Right ventricle myocardium superior (tissue), 1 donor: Measurements from ENCODE around the gene ACAD9. TPM values are rescaled to one million over a fixed set of nuclear protein-coding genes. Genes with fewer than 3 reads are reported as not detected.
"Not testable (repeated sequence)": the region's sequence is repeated elsewhere in the genome, so short reads cannot be mapped to it uniquely, and the experiment has no call there.

Source experiments
- ATAC-seq: fragments of 200-7000 bp; cut with Tn5 transposase; one replicate; pipeline ENCODE4 v1.9.1; 2020; ENCODE audit warnings: mild to moderate bottlenecking; ENCODE audit not compliant: poor library complexity
- DNase-seq: peaks from one replicate; pipeline ENCODE4 v3.0.0-alpha.2; 2020
- intact Hi-C: fragments of 100-400 bp; cut with DNase I; formaldehyde crosslinking; loops from one replicate; pipeline ENCODE4 v1.11.2; 2022
- total RNA-seq: library from RNA; stranded (reverse); fragmentation: NEBNext Ultra II Directional; extraction: Animal tissue kit (Norgen Biotek cat#: 25700); gene quantifications from one replicate; pipeline ENCODE4 v1.2.1, GENCODE V29; 2021
- donor health status: DM: no; HTN: yes; CAD: no; lungs with severe emphysema.

ACAD9 gene
- total RNA-seq, 1 donor from 2014 or later, result 46.6 TPM

DNA sequence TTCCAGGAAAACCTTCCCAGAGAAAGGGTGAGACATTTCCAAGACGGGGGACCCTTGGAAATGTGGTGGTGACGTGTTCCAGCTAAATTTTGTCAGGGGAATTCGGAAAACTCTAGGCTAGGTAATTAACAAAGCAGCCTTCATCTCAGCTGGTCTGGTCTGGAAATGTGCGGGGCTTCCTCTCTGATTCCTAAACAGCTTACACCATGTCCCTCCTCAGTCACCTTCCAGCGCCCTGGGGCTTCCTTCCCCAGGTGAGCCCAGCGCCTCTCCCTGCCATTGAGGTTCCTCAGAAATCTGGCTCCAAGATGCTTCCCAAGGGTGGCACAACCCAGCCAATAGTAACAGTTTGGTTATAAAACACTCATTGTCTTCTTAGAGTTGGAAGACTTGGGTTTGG, 571 bp downstream of the ACAD9 start:
- ATAC-seq (no peak), DNase-seq (no peak)
- intact Hi-C loops, result no loop called here

DNA sequence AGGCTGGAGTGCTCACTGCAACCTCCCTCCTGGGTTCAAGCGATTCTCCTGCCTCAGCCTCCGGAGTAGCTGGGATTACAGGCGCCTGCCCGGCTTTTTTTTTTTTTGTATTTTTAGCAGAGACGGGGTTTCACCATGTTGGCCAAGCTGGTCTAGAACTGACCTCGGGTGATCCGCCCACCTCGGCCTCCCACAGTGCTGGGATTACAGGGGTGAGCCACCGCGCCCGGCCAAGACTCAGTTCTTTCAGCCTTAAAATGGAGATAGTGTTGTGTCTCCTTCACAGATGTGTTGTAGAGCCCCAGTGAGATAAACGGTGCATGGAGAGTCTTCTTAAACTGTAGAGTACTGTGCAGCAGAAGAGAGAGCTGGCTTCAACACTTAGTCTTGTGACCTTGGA, 1.0 kb downstream of the ACAD9 start:
- DNase-seq, ATAC-seq, intact Hi-C loops: not testable (repeated sequence)

DNA sequence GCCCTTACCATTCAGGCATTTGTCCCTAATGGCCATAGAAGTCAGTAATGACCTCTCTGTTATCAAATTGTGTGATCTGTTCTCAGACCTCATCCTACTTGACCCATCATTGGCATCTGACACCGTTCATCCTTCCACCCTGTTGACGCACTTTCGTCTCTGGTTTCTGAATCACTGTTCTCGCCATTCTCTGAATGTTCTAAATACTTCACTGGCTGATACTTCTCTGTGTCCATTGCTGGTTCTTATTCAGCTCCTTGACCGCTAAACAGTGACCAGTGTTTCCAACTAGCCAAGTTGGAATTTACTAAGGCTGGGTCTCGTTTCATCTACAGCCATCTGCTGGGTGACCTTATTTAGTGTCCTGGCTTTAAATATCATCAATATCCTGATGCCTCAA, 2.2 kb downstream of the ACAD9 start:
- intact Hi-C loops, result no loop called here
- ATAC-seq (no peak), DNase-seq (no peak)

DNA sequence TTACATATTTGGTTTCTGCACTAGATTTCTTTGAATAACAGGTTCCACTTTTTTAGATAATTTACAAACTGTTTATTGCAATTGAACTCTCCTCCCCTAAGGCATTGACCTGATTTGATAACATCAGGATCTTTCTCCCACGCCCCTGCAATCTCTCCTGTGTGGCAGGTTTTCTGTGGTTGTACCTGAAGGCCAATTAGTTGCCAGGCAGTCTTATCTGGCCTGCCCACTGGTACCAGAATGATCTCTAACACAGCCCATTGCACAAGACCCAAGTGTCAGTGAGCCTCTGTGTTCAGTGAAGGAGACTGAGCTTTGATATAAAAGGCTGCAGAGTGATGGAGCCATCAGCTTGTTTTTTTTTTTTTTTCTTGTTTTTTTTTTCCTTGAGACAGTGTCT, 3.3 kb downstream of the ACAD9 start:
- ATAC-seq (no peak), DNase-seq (no peak)
- intact Hi-C loops, result no loop called here

DNA sequence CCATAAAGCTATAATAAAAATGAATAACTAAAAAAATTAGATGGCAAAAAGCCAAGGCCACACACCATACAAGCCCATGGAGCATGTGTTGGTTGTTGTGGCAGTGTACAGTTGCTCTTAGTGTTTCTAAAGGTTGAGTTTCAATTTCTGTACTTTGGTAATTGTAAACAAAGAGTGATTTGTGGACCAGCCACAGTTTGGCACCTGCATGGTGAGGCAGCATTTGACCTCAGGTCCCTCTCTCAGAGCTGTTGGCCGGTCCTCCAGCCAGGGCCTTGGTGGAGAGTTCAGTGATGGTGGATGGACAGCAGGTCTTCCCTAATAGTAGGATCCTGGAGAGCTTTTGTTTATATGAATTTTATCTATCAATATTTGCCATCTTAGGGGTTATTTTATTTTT, 5.6 kb downstream of the ACAD9 start:
- ATAC-seq (no peak), DNase-seq (no peak)
- intact Hi-C loops, result no loop called here

DNA sequence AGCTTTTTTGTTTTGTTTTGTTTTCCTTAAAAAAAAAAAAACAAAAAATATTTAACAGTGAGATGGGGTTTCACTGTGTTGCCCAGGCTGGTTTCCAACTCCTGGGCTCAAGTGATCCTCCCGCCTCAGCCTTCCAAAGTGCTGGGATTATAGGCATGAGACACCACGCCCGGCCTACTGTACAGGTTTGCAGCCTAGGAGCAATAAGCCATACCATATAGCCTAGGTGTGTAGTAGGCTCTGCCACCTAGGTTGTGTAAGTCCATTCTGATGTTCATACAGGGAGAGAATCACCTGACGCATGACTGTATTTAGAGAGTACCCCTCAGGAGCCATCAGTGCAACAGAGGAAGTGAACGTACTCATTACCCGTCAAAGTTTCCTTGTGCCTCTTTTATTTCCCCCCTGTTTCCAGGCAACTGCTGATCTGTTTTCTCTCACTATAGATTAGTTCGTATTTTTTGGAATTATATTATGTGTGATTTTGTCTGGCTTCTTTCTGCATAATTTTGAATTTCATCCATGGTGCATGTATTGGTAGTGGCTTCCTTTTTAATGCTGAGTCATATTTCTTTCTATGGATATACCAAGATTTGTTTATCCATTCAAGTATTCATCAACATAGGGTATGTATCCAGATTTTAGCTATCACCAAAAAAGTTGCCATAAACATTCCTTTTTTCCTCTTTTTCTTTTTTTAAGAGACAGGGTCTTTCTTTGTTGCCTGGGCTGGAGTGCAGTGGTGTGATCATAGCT, 9.9 kb downstream of the ACAD9 start:
- intact Hi-C loops, result no loop called here
- no peak for DNase-seq
- no peak for ATAC-seq

DNA sequence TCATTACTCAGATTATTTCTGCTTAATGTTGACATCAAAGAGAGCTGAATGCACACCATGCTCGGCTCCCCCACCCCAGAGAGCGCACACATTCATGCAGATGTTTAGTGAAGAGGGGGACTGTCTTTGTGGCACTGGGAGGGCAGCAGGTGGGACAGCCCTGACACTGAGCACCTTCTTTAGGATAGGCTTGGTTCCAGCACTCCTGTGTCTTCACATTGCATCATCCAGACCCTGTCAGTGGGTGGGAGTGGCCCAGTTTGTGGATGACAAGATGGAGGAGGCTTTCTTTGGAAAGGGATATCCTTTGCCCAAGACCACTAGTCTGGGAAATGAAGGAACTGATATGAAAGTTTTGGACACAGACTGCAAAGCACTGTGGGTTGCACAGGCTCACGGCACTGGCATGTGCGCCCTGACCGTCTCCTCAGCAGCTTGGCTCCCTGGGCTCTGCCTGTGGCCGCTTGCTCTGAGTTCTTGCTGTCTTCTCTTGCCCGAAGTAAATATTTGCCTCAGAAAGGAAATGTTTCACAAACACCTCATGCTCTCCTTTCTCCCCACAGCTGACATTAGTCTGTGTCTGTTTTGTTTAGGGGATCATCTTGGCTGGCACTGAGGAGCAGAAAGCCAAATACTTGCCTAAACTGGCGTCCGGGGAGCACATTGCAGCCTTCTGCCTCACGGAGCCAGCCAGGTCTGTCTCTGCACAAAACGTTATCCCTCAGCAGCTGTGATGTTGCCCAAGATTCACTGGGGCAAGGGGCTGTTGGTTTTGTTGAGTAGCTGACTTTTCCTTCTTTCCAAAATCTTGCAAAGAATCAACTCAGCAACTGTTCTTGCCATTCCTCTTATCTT, 16.6 kb downstream of the ACAD9 start:
- peak; percentile 32 for ATAC-seq
- no peak for DNase-seq
- intact Hi-C loops, result no loop called here

DNA sequence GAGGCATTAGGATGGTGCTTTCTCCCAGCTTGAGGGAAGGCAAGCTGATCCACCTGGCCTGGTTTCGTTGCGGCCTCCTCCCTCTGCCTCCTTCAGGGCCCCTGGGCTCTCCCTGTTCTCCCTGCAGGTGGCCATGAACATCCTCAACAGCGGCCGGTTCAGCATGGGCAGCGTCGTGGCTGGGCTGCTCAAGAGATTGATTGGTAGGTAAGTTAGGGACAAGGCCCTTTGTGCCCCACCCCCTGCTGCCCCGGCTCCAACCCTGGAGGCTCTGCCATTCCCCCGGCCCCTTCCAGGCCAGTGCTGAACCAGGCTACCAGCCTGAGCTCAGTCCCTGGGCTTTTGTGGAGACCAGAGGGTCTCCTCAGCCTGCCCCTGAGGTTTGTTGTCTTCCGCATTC, 23.0 kb downstream of the ACAD9 start:
- ATAC-seq (no peak), DNase-seq (no peak)
- intact Hi-C loops, result no loop called here

DNA sequence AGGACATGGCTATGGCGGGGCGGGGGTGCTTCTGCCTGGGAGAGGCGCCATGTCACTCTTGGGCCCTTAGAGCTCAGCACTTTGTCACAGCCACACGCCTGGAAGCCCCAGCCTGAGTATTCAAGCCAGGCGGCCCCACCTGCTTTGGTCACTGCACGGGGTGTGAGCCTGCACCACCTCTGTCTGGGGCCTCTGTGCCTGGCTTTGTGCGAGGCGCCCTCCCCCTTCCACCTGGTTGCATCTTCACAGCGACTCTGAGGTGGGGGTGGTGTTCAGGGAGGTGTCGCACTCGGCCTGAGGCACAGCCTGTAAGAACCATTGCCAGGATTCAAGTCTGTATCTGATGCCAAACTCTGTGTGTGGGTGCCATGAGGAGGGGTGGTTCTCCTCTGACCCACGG, 24.1 kb downstream of the ACAD9 start:
- intact Hi-C loops, result no loop called here
- ATAC-seq (no peak), DNase-seq (no peak)

DNA sequence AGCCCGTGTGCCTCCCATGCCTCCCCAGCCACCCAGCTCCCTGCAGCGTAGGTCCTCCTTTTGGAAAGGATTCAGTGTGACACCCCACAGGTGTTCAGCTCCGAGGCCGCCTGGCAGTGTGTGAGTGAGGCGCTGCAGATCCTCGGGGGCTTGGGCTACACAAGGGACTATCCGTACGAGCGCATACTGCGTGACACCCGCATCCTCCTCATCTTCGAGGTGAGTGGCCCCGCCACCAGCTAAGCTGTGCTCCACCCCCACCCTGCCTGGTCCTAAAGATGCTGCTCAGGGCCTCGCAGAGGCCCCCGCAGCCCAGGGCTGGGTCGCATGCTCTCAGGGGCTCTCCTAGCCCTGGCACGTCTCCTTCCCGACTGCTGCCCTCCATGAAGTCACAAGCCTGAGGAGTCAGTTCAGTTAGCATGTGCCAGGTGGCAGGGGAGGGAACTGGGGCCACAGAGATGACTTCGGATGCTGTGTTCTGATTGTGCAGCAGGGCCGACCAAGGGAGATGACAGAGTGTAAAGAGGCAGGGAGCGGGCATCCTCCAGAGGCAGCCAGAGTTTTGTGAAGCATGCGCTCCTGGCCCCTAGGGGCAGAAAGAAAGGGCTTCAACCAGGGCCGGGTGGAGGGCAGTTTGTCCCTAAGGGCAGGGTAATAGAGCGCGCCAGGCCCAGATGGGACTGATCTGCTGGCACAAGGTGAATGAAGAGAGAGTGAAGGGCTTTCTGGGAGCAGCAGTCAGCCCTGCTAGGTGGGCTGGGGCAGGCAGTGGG, 26.8 kb downstream of the ACAD9 start:
- no peak for DNase-seq
- ATAC-seq, result no peak

DNA sequence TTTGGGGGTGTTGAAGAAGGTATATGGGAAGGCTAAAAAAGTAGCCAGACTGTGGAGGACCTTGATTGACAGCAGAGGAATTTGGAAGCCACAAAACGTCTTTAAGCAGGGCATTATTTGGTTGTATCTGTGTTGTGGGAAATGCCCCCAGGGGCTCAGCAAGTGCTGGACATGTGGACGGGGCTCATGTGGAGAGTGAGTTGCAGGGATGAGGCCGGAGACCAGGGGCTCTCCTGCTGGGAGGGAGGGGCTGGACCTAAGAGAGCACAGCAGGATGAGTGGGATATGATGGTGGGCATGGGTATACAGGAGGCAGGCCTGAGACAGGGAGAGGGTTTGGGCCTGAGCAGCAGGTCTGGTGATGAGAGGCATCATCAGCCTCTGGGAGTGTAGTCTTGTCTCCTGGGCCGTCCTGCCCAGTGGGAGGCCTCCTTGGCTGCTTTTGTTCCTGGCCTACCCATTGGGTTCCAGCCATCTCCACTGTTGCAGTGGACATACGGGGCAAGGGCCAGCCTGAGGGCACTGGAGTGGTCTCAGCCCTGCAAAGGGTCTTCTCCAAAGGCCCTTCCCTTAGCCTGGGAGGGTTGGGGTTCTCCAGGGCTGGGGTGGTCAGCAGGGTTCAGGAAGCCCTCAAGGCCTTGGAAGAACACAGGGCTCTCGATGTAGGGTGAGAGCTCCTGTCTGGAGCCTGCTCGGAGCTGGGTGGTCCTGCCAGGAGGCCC, 27.5 kb downstream of the ACAD9 start:
- intact Hi-C loops, result no loop called here
- DNase-seq (no peak), ATAC-seq (no peak)

More for the DNA sequence above, 26.8 kb downstream of the ACAD9 start:
- intact Hi-C loops, result no loop called here

DNA sequence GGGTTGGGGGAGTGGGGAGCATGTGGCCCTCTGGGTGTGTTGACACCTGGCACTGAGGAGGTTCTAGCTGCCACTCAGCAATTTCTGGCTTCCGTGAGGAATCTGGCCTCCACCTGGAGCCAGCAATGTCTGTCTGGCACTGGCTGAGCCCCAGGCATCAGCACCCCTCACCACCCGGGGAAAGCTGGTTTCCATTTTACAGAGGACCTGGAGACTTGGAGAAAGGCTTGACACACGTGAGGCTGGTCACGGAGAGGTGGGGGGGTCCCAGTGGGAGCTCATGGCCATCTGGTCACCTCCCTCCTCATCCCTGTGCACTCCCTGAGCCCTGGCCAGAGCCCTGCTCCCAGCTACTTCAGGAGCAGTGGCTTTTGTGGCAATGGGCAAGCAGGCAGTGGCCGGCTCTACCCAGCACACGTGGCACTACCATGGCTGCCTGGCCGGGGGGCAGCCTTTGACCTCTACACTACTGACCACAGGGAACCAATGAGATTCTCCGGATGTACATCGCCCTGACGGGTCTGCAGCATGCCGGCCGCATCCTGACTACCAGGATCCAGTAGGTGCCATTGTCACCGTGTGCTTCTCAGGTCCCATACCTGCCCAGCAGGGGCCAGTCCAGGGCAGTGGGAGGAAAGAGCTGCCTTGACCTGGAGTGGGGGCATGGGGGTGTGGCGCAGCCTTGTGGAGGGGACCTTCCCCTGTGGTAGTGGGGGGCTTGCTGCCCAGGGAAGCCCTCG, 28.5 kb downstream of the ACAD9 start:
- intact Hi-C loops, result no loop called here
- DNase-seq (no peak), ATAC-seq (no peak)

DNA sequence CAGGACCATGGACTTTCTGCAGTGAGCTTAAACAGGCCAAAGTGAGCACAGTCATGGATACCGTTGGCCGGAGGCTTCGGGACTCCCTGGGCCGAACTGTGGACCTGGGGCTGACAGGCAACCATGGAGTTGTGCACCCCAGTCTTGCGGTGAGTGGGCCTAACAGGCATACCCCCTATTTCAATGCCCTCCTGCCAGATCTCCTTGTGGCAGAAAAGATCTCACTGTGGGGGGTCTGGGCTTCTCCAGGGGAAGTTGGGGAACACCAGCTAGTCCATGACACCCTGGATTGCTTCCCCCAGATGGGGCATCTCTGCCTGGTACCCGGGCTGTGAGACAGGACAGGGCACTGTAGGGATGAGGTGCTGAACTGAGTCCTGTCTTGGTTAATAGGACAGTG, 29.5 kb downstream of the ACAD9 start:
- intact Hi-C loops, result no loop called here
- no peak for ATAC-seq
- no peak for DNase-seq

DNA sequence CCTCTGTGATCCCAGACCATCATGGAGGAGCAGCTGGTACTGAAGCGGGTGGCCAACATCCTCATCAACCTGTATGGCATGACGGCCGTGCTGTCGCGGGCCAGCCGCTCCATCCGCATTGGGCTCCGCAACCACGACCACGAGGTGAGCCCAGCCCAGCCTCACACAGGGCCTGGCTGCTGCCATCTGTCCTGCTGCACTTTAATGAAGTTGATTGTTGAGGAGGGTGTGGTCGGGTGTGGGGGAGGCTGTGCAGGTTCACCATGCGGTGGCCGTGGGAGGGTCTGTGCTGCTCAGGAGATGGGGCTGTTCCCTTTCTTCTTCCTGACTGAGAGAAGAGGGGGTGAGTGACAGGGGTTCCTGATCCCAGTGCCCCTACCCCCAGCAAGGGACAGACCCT, 30.6 kb downstream of the ACAD9 start:
- DNase-seq (no peak), ATAC-seq (no peak)
- intact Hi-C loops, result no loop called here

DNA sequence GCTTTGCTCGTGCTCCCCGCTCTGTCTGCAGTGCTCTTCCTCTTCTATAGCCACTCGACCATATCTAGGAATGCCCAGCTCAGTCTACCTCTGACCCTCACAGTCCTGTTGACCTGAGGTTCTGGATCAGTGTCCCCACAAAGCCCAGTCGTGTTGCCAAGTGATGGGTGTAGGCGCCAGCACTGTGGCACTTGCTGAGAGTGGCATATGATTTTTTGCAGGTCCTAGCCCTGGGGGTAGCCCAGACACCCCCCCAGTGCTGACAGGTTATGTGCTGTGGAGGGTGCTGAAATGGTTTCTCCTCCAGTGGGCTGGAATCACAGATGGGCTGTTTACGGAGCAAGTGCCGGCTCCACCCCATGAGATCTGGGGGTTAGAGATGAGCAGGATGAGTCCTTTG, 32.5 kb downstream of the ACAD9 start:
- ATAC-seq (peak; percentile 81), DNase-seq (peak; percentile 75)
- intact Hi-C loops, result no loop called here

DNA sequence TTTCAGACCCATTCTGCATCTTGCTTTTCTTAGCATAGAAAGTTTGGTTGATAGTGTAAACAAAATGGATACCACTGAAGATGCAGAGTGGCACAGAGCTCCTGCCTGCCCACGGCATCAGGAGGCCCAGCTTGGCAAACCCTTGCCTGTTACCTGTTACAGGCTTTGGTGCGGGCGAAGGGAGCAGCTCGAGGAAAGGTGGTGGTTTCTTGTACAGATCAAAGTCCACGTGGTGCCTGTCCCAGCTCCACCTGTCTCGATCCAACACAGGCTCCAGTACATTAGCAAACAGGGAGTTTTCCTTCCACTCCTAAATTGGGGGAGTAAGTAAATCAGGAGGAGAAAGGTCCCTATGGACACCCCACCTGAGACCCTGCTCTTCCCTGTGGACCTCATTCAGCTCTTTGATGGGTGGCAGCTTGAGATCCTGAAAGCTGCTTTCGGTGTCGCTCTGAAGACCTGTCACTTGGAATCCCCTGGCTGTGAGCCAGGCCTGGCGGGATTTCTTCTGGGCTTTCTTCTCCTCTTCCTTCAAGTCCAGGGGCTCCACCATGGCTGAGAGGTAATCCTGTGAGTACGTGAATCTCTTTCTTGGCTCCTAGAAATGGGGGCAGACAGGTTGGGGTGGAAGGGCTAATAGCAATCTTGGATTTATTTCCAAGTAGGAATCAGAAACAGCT, 35.7 kb downstream of the ACAD9 start:
- ATAC-seq (no peak), DNase-seq (no peak)
- intact Hi-C loops, result no loop called here

DNA sequence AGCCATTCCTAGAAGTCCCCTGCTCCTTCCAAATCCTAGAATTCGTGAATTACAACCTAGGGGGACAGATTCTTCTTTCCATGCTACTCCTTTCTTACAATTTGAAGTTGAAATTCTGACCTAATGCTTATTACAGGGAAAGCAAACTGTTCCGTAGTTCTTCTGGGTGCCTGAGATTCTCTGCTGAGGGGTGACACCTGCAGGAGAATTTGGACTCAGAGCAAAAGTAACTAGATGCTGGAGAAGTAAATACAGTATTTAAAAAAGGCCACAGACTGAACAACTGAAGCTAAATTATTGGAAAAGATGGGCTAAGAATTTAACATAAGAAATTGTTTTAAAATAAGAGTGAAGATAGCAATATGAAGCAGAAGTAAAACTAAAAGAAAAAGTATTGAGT, 37.9 kb downstream of the ACAD9 start:
- DNase-seq, result no peak
- intact Hi-C loops, result no loop called here
- peak; percentile 47 for ATAC-seq

DNA sequence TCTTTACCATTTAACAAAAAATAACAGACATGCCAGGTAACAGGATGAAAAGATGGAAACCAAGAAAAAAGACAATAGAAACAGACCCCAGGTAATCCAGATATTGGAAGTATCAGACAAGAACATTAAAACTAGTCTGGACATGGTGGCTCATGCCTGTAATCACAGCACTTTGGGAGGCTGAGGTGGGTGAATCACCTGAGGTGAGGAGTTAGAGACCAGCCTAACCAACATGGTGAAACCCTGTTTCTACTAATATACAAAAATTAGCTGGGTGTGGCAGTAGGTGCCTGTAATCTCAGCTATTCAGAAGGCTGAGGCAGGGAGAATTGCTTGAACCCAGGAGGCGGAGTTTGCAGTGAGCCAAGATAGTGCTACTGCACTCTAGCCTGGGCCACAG, 40.6 kb downstream of the ACAD9 start:
- intact Hi-C loops, result no loop called here
- ATAC-seq (no peak), DNase-seq (no peak)
